Activated CD8-positive, alpha-beta memory T cell treated with anti-CD3 and anti-CD28 coated beads, Interleukin-2, amount 50 U/mL, for 1 hour (primary cell): ENCODE results near the gene UNC5C.

ENCODE experiments used
- DNase-seq: peaks from one replicate; pipeline ENCODE4 v3.0.0-alpha.2; 2020; ENCODE audit errors: extremely low read depth

The UNC5C gene

GRCh38 chr4:95402299-95402698 lies 146.5 kb downstream of the UNC5C start:
- DNase-seq = no peak

GRCh38 chr4:95398217-95398616 lies 150.6 kb downstream of the UNC5C start:
- no peak for DNase-seq

GRCh38 chr4:95394752-95395306 lies 153.9 kb downstream of the UNC5C start:
- DNase-seq = no peak

- DNase-seq = no peak
Observed at GRCh38 chr4:95393821-95394220, 155.0 kb downstream of the UNC5C start.

- no peak for DNase-seq
Observed at GRCh38 chr4:95388911-95389310, 159.9 kb downstream of the UNC5C start.

GRCh38 chr4:95387719-95388118 lies 161.1 kb downstream of the UNC5C start:
- DNase-seq = no peak

- DNase-seq = no peak
Observed at GRCh38 chr4:95386410-95386809, 162.4 kb downstream of the UNC5C start.

- no peak for DNase-seq
Observed at GRCh38 chr4:95381843-95382580, 166.8 kb downstream of the UNC5C start.

GRCh38 chr4:95379633-95380032 lies 169.1 kb downstream of the UNC5C start:
- DNase-seq = no peak

GRCh38 chr4:95377366-95377900 lies 171.3 kb downstream of the UNC5C start:
- no peak for DNase-seq

GRCh38 chr4:95371476-95372224 lies 177.1 kb downstream of the UNC5C start:
- no peak for DNase-seq

- DNase-seq = no peak
Observed at GRCh38 chr4:95367824-95368223, 180.9 kb downstream of the UNC5C start.

GRCh38 chr4:95363966-95364365 lies 184.8 kb downstream of the UNC5C start:
- no peak for DNase-seq

GRCh38 chr4:95363559-95363925 lies 185.2 kb downstream of the UNC5C start:
- DNase-seq = no peak

- DNase-seq = no peak
Observed at GRCh38 chr4:95362906-95363558, 185.7 kb downstream of the UNC5C start.

- DNase-seq = no peak
Observed at GRCh38 chr4:95362066-95362465, 186.7 kb downstream of the UNC5C start.

- no peak for DNase-seq
Observed at GRCh38 chr4:95361696-95361965, 187.1 kb downstream of the UNC5C start.

GRCh38 chr4:95360906-95361695 lies 187.7 kb downstream of the UNC5C start:
- no peak for DNase-seq

GRCh38 chr4:95360256-95360903 lies 188.4 kb downstream of the UNC5C start:
- no peak for DNase-seq

- no peak for DNase-seq
Observed at GRCh38 chr4:95358421-95358820, 190.4 kb downstream of the UNC5C start.

GRCh38 chr4:95355021-95355420 lies 193.8 kb downstream of the UNC5C start:
- DNase-seq = no peak
